Karpas-422 (cell line): Measurements from ENCODE around the gene CNRIP1. TPM values are rescaled to one million over a fixed set of nuclear protein-coding genes. Genes with fewer than 3 reads are reported as not detected.

ENCODE experiments used
- DNase-seq: peaks from one replicate; pipeline ENCODE4 v3.0.0-alpha.2; 2015
- H2AFZ ChIP-seq: fragments of 200-600 bp; sonication (generic); 2 replicates; pipeline ENCODE4 v1.6.1; 2014; ENCODE audit warnings: antibody characterized with exemption, low read length, mixed read lengths
- H3K27ac ChIP-seq: fragments of 200-600 bp; sonication (generic); 2 replicates; pipeline ENCODE4 v1.5.1; 2014; ENCODE audit warnings: mild to moderate bottlenecking, low read length, moderate library complexity
- H3K27me3 ChIP-seq: fragments of 200-600 bp; sonication (generic); 2 replicates; pipeline ENCODE4 v1.6.1; 2014; ENCODE audit warnings: low read length, mixed read lengths
- H3K36me3 ChIP-seq: fragments of 200-600 bp; sonication (generic); 2 replicates; pipeline ENCODE4 v1.6.1; 2014; ENCODE audit warnings: low read length, mixed read lengths; ENCODE audit not compliant: insufficient read depth
- H3K4me1 ChIP-seq: fragments of 200-600 bp; sonication (generic); 2 replicates; pipeline ENCODE4 v1.6.1; 2014; ENCODE audit warnings: mild to moderate bottlenecking, low read length, mixed read lengths
- H3K4me2 ChIP-seq: fragments of 200-600 bp; sonication (generic); 2 replicates; pipeline ENCODE4 v1.6.1; 2014; ENCODE audit warnings: low read length, low read depth, mild to moderate bottlenecking; ENCODE audit not compliant: poor library complexity, severe bottlenecking
- H3K4me3 ChIP-seq: fragments of 200-600 bp; sonication (generic); 2 replicates; pipeline ENCODE4 v1.5.1; 2014; ENCODE audit warnings: mild to moderate bottlenecking, antibody characterized with exemption, low read length, mixed read lengths
- H3K79me2 ChIP-seq: fragments of 200-600 bp; sonication (generic); 2 replicates; pipeline ENCODE4 v1.6.1; 2014; ENCODE audit warnings: mild to moderate bottlenecking, low read length, mixed read lengths
- H3K9ac ChIP-seq: fragments of 200-600 bp; sonication (generic); 2 replicates; pipeline ENCODE4 v1.6.0; 2014; ENCODE audit warnings: low read length
- H3K9me2 ChIP-seq: fragments of 200-600 bp; sonication (generic), shearing (Covaris generic); replicated peaks from 2 replicates; pipeline ENCODE4 v1.6.0; 2014; ENCODE audit warnings: mild to moderate bottlenecking, low read length, moderate library complexity; ENCODE audit not compliant: insufficient read depth
- H3K9me3 ChIP-seq: fragments of 300-700, 200-600 bp; sonication (generic); 2 replicates; pipeline ENCODE4 v1.6.1; 2014; ENCODE audit warnings: low read length, mixed read lengths
- H4K20me1 ChIP-seq: fragments of 200-600 bp; sonication (generic); 2 replicates; pipeline ENCODE4 v1.6.1; 2014; ENCODE audit warnings: mild to moderate bottlenecking, antibody characterized with exemption, low read length, low read depth; ENCODE audit not compliant: insufficient read depth
- total RNA-seq: library from RNA; depleted of rRNA; stranded (reverse); fragments of >200 nt; shearing (Covaris generic); gene quantifications from 2 replicates; pipeline ENCODE4 v1.2.3, GENCODE V29; 2014; ENCODE audit warnings: low replicate concordance

The CNRIP1 gene
- total RNA-seq, 1 experiment from 2014 or later: 2.8 TPM

DNA sequence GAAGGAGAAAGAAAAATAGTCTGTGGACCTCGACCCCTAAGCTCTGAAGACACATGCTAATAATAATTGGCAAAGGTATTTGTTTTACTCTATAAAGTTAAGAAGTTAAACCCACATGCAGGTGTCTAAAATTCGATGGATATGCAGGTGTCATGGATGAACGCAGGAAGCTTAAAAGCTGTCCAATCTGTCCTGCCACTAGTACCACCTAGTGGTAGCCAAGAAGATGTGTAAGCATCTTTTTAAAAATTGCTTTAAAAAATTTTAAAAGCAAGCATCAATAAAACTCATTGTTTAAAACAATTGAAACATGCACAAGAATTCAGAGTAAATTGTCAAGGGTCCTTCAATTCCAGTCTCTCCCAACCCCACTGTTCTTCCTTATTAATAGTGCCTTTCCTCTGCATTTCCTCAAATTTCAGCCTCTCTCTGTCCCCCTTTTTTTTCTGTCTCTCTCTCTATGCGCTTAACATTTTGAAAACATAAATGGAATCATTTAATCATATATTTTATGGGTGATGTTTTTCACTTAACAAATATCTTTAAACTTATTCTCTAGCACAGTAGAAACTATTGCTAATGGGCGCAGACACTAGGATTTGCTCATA, 36.8 kb downstream of the CNRIP1 start:
- Histone ChIP-seq H3K9me2 (no peaks in the 10 kb centered on the region), H3K27ac (no peak overlapping the region), H3K9me3 (no peaks in the 10 kb centered on the region), H3K4me2 (peak overlapping the region; percentile 29), H3K9ac (no peak overlapping the region), H4K20me1 (no peaks in the 10 kb centered on the region), H3K4me3 (no peak overlapping the region), H3K27me3 (no peaks in the 10 kb centered on the region), H3K79me2 (no peaks in the 10 kb centered on the region), H3K4me1 (peaks cover 3% of the 10 kb centered on the region; the same call in 1 of the 2 replicates), H3K36me3 (no peaks in the 10 kb centered on the region), H2AFZ (no peak overlapping the region)
- peak; percentile 80 for DNase-seq

GRCh38 chr2:68280796-68281195, 39.0 kb downstream of the CNRIP1 start:
- no peak for DNase-seq
- Histone ChIP-seq H3K4me1 (peaks cover 3% of the 10 kb centered on the region; the same call in 1 of the 2 replicates), H3K4me2 (no peak overlapping the region), H3K27ac (no peak overlapping the region), H3K9me2 (no peaks in the 10 kb centered on the region), H3K9me3 (no peaks in the 10 kb centered on the region), H3K9ac (no peak overlapping the region), H3K27me3 (no peaks in the 10 kb centered on the region), H3K4me3 (no peak overlapping the region), H4K20me1 (no peaks in the 10 kb centered on the region), H2AFZ (no peak overlapping the region), H3K79me2 (no peaks in the 10 kb centered on the region), H3K36me3 (no peaks in the 10 kb centered on the region)

- Histone ChIP-seq H3K9ac (no peak overlapping the region), H3K9me3 (no peaks in the 10 kb centered on the region), H3K79me2 (no peaks in the 10 kb centered on the region), H3K4me2 (no peak overlapping the region), H3K9me2 (no peaks in the 10 kb centered on the region), H3K36me3 (no peaks in the 10 kb centered on the region), H4K20me1 (no peaks in the 10 kb centered on the region), H3K4me3 (no peak overlapping the region), H2AFZ (no peak overlapping the region), H3K27me3 (no peaks in the 10 kb centered on the region), H3K4me1 (peaks cover 3% of the 10 kb centered on the region; the same call in 1 of the 2 replicates), H3K27ac (no peak overlapping the region)
- DNase-seq: no peak
Observed at GRCh38 chr2:68280348-68280747, 39.4 kb downstream of the CNRIP1 start.

- Histone ChIP-seq H3K4me2 (no peak overlapping the region), H3K27me3 (no peaks in the 10 kb centered on the region), H4K20me1 (no peaks in the 10 kb centered on the region), H3K27ac (no peak overlapping the region), H3K4me1 (peaks cover 3% of the 10 kb centered on the region; the same call in 1 of the 2 replicates), H3K79me2 (no peaks in the 10 kb centered on the region), H3K36me3 (no peaks in the 10 kb centered on the region), H2AFZ (no peak overlapping the region), H3K9me2 (no peaks in the 10 kb centered on the region), H3K4me3 (no peak overlapping the region), H3K9me3 (no peaks in the 10 kb centered on the region), H3K9ac (no peak overlapping the region)
- no peak for DNase-seq
Observed at GRCh38 chr2:68279691-68280090, 40.1 kb downstream of the CNRIP1 start.

DNA sequence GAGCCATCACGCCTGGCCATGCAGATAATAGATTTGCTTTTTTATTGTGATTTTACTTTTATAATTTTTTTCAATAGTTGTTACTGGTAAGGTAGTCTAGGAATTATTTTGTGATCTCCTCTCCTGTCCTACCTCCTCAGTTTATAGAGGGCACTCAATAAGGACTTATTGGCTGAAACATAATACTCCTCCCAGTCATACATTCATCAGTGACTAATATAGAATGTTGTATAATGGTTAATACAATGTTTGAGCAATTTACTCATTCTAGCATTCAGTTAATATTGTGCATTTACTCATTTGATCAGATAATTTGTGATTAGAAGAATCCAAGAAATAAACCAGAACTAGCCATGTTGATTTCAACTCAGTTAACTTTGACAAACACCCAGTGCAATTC, 41.6 kb downstream of the CNRIP1 start:
- no peaks in the 10 kb centered on the region for H3K79me2 ChIP-seq
- no peaks in the 10 kb centered on the region for H3K9me2 ChIP-seq
- H3K4me3 ChIP-seq: no peak overlapping the region
- no peak overlapping the region for H3K4me2 ChIP-seq
- no peak for DNase-seq
- H3K9ac ChIP-seq: no peak overlapping the region
- H3K36me3 ChIP-seq: no peaks in the 10 kb centered on the region
- H2AFZ ChIP-seq: no peak overlapping the region
- H3K27me3 ChIP-seq: no peaks in the 10 kb centered on the region
- no peaks in the 10 kb centered on the region for H3K9me3 ChIP-seq
- no peak overlapping the region for H3K27ac ChIP-seq
- H4K20me1 ChIP-seq: no peaks in the 10 kb centered on the region
- H3K4me1 ChIP-seq: peaks cover 3% of the 10 kb centered on the region; the same call in 1 of the 2 replicates

- Histone ChIP-seq H3K9me3 (no peaks in the 10 kb centered on the region), H4K20me1 (no peaks in the 10 kb centered on the region), H3K79me2 (no peaks in the 10 kb centered on the region), H3K9ac (no peak overlapping the region), H3K4me3 (no peak overlapping the region), H3K9me2 (no peaks in the 10 kb centered on the region), H2AFZ (no peak overlapping the region), H3K36me3 (no peaks in the 10 kb centered on the region), H3K4me1 (no peaks in the 10 kb centered on the region; the same call in 1 of the 2 replicates), H3K27ac (no peak overlapping the region), H3K27me3 (no peaks in the 10 kb centered on the region), H3K4me2 (no peak overlapping the region)
- no peak for DNase-seq
Observed at GRCh38 chr2:68274022-68274421, 45.7 kb downstream of the CNRIP1 start.

DNA sequence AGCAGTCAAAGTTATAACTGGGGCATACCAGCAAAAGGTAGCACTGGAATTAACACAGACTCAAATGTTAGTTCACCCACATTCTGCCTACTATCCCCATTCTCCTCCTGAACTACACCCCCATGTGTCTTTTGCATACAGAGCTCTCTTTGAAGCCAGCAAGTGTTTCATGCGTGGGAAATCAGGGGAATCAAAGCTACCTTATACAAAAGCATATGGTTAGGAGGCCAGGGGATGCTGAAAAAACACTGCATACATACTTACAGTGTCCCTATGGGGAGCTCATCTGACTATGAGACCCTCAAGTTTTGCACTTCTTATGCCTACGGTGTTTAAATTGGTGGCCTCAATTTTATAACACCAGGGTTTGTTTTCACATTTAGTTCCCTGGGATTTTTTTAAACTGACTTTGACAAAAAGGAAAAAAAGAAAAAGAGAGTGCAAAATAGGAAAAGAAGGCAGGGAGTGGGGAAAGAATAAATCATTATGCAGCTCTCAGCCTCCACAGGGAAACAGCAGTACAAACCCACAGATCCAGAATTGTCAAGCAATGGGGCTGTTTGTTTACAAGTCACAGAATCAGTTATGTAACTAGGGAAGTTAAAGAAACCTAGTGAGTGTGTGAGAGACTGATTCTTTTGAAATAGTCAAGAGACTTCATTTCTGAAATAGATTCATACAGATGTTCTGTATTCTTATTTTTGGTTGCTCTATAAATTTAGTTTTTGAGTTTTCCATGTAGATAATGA, 47.3 kb downstream of the CNRIP1 start:
- H3K27me3 ChIP-seq: no peaks in the 10 kb centered on the region
- no peak for DNase-seq

DNA sequence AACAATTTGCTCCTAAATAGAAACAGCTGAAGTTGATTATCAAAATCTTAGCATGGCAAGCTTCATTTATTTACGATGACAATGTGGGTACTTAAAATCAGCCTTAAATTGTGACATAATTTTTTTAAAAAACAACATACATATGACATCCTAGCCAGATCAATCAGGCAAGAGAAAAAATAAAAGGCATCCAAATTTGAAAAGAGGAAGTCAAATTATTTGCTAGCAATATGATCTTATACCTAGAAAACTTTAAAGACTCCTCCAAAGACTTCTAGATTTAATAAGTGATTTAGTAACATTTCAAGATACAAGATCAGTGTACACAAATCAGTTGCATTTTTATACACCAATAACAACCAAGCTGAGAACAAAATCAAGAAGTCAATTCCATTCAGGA, 53.1 kb downstream of the CNRIP1 start:
- no peaks in the 10 kb centered on the region for H3K4me1 ChIP-seq

More for the DNA sequence above, 47.3 kb downstream of the CNRIP1 start:
- Histone ChIP-seq H2AFZ (no peak overlapping the region), H3K9ac (no peak overlapping the region), H3K36me3 (no peaks in the 10 kb centered on the region), H3K4me2 (no peak overlapping the region), H3K27ac (no peak overlapping the region), H3K4me1 (no peaks in the 10 kb centered on the region; the same call in 1 of the 2 replicates), H3K4me3 (no peak overlapping the region), H3K9me3 (no peaks in the 10 kb centered on the region), H3K9me2 (no peaks in the 10 kb centered on the region), H3K79me2 (no peaks in the 10 kb centered on the region), H4K20me1 (no peaks in the 10 kb centered on the region)

More for the DNA sequence above, 53.1 kb downstream of the CNRIP1 start:
- H3K36me3 ChIP-seq: no peaks in the 10 kb centered on the region
- H3K79me2 ChIP-seq: no peaks in the 10 kb centered on the region
- H2AFZ ChIP-seq: no peak overlapping the region
- no peak overlapping the region for H3K4me3 ChIP-seq
- no peaks in the 10 kb centered on the region for H3K27me3 ChIP-seq
- DNase-seq: no peak
- H3K9me2 ChIP-seq: no peaks in the 10 kb centered on the region
- no peaks in the 10 kb centered on the region for H3K9me3 ChIP-seq
- H4K20me1 ChIP-seq: no peaks in the 10 kb centered on the region
- H3K9ac ChIP-seq: no peak overlapping the region
- no peak overlapping the region for H3K4me2 ChIP-seq
- no peak overlapping the region for H3K27ac ChIP-seq
